Measurements from ENCODE around the gene KRT40.

KRT40 gene

GRCh38 chr17:41018541-41018940 lies 34.4 kb upstream of the KRT40 start:
- TF ChIP-seq CTCF (conservative IDR thresholded peaks at IDR 0.05; ENCODE audit: low read length): no peak
- H3K4me3 ChIP-seq (ENCODE audit: low read length): no peak overlapping the region
- DNase-seq (ENCODE audit: low read depth): no peak

- no peak overlapping the region for H3K4me3 ChIP-seq (ENCODE audit: low read length)
- DNase-seq (ENCODE audit: low read depth): no peak
- TF ChIP-seq CTCF (conservative IDR thresholded peaks at IDR 0.05; ENCODE audit: low read length): no peak
Observed at GRCh38 chr17:41016578-41017215, 32.6 kb upstream of the KRT40 start.

- no peak for DNase-seq (ENCODE audit: low read depth)
- no peak overlapping the region for H3K4me3 ChIP-seq (ENCODE audit: low read length)
- TF ChIP-seq CTCF (conservative IDR thresholded peaks at IDR 0.05; ENCODE audit: low read length): no peak
Observed at GRCh38 chr17:41015454-41015853, 31.3 kb upstream of the KRT40 start.

GRCh38 chr17:41013606-41014005 lies 29.5 kb upstream of the KRT40 start:
- peak; percentile 83 for DNase-seq (ENCODE audit: low read depth)
- no peak overlapping the region for H3K4me3 ChIP-seq (ENCODE audit: low read length)
- TF ChIP-seq CTCF (conservative IDR thresholded peaks at IDR 0.05; ENCODE audit: low read length): no peak

- TF ChIP-seq CTCF (conservative IDR thresholded peaks at IDR 0.05; ENCODE audit: low read length): no peak
- peak; percentile 47 for DNase-seq (ENCODE audit: low read depth)
- H3K4me3 ChIP-seq (ENCODE audit: low read length): no peak overlapping the region
Observed at GRCh38 chr17:41013181-41013580, 29.1 kb upstream of the KRT40 start.

- H3K4me3 ChIP-seq (ENCODE audit: low read length): no peak overlapping the region
- TF ChIP-seq CTCF (conservative IDR thresholded peaks at IDR 0.05; ENCODE audit: low read length): no peak
- no peak for DNase-seq (ENCODE audit: low read depth)
Observed at GRCh38 chr17:41012326-41013120, 28.4 kb upstream of the KRT40 start.

- peak; percentile 39 for DNase-seq (ENCODE audit: low read depth)
- H3K4me3 ChIP-seq (ENCODE audit: low read length): no peak overlapping the region
- no peak for TF ChIP-seq CTCF (conservative IDR thresholded peaks at IDR 0.05; ENCODE audit: low read length)
Observed at GRCh38 chr17:41010441-41010840, 26.3 kb upstream of the KRT40 start.

All from AG10803 (cell line).